Upper lobe of right lung (tissue), 1 donor: Measurements from ENCODE around the gene MORN2. TPM values are rescaled to one million over a fixed set of nuclear protein-coding genes. Genes with fewer than 3 reads are reported as not detected.

Source experiments
- ATAC-seq: fragments of 200-7000 bp; cut with Tn5 transposase; one replicate; pipeline ENCODE4 v1.9.1; 2020; ENCODE audit warnings: mild to moderate bottlenecking, moderate library complexity
- DNase-seq: peaks from one replicate; pipeline ENCODE4 v3.0.0-alpha.2; 2020
- H3K27ac ChIP-seq: fragments of 200-600 bp; one replicate; pipeline ENCODE4 v1.8.0; 2022
- H3K27me3 ChIP-seq: fragments of 200-600 bp; one replicate; pipeline ENCODE4 v1.8.0; 2022; ENCODE audit warnings: mild to moderate bottlenecking
- H3K36me3 ChIP-seq: fragments of 200-600 bp; one replicate; pipeline ENCODE4 v1.8.0; 2022
- H3K4me1 ChIP-seq: fragments of 200-600 bp; one replicate; pipeline ENCODE4 v1.8.0; 2022
- H3K4me3 ChIP-seq: fragments of 200-600 bp; one replicate; pipeline ENCODE4 v1.8.0; 2022; ENCODE audit warnings: mild to moderate bottlenecking
- H3K9me3 ChIP-seq: fragments of 200-600 bp; one replicate; pipeline ENCODE4 v1.8.0; 2022
- intact Hi-C: fragments of 100-400 bp; cut with DNase I; formaldehyde crosslinking; loops from one replicate; pipeline ENCODE4 v1.11.0; 2022
- total RNA-seq: library from RNA; stranded (reverse); fragmentation: NEBNext Ultra II Directional; extraction: Animal tissue kit (Norgen Biotek cat#: 25700); gene quantifications from one replicate; pipeline ENCODE4 v1.2.1, GENCODE V29; 2021
- TF ChIP-seq, protein P1 (sequence below): fragments of 200-600 bp; IDR thresholded peaks from one replicate; pipeline ENCODE4 v1.8.0; 2022; ENCODE audit warnings: antibody characterized with exemption
- donor health status: DM: no; HTN: yes; CAD: no; lungs with severe emphysema.

The MORN2 gene
- total RNA-seq, 1 donor from 2014 or later, result 6.4 TPM

DNA sequence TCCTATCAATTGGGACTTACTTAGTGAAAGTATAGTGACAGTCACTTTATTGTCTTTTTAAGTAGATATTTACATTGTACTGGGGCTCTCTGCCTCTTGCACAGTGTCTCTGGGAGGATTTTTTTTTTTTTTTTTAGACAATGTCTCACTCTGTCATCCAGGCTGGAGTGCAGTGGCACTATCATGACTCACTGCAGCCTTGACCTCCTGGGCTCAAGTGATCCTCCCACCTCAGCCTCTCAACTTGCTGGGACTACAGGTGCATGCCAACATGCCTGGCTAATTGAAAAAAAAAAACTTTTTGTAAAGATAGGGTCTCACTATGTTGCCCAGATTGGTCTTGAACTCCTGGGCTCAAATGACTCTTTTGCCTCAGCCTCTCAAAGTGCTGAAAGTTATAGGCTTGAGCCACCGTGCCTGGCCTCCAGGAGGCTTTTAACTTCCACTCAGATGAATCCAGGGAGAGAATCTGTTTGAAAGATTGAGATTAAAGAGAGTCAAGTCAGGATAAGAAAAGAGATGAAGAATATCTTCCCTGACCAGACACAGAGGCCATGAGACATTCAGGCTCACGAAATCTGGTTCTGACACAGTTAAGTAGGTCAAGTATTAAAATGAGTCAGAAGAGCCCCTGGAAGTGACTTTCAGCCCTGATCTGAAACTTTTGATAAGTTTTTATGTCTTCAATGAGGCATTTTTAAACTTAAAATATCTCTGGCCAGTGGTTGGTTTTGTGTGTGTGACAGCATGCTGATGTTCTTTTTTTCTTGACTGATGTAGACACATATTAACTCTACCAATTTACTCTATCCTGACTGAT lies 32.2 kb downstream of the MORN2 start:
- Histone ChIP-seq H3K36me3 (no peaks in the 10 kb centered on the region), H3K27me3 (no peaks in the 10 kb centered on the region), H3K4me3 (no peak overlapping the region), H3K27ac (no peak overlapping the region), H3K9me3 (no peaks in the 10 kb centered on the region), H3K4me1 (no peaks in the 10 kb centered on the region)
- DNase-seq (no peak), ATAC-seq (no peak)
- TF ChIP-seq, protein P1, sequence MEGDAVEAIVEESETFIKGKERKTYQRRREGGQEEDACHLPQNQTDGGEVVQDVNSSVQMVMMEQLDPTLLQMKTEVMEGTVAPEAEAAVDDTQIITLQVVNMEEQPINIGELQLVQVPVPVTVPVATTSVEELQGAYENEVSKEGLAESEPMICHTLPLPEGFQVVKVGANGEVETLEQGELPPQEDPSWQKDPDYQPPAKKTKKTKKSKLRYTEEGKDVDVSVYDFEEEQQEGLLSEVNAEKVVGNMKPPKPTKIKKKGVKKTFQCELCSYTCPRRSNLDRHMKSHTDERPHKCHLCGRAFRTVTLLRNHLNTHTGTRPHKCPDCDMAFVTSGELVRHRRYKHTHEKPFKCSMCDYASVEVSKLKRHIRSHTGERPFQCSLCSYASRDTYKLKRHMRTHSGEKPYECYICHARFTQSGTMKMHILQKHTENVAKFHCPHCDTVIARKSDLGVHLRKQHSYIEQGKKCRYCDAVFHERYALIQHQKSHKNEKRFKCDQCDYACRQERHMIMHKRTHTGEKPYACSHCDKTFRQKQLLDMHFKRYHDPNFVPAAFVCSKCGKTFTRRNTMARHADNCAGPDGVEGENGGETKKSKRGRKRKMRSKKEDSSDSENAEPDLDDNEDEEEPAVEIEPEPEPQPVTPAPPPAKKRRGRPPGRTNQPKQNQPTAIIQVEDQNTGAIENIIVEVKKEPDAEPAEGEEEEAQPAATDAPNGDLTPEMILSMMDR, result no peak
- intact Hi-C loops, result no loop called here

DNA sequence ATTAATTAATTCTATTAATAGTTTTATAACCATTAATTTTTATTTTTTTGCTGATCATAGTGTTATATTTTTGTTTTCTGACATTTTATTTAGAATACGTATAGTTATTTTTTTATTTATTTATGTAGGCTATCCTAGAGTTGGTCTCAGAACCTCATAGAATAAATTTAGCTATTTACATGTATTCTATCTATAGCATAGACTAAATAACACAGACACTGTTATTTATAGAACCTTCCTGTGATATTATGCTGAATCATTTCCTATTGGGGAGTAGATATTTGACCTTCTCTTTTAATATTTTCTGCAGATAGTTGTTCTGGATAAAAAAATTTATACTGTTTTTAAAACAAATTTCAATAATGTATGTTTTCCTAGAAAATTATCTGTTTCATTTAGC lies 34.1 kb downstream of the MORN2 start:
- H3K27me3 ChIP-seq, result no peaks in the 10 kb centered on the region
- intact Hi-C loops, result no loop called here
- ATAC-seq, result no peak

DNA sequence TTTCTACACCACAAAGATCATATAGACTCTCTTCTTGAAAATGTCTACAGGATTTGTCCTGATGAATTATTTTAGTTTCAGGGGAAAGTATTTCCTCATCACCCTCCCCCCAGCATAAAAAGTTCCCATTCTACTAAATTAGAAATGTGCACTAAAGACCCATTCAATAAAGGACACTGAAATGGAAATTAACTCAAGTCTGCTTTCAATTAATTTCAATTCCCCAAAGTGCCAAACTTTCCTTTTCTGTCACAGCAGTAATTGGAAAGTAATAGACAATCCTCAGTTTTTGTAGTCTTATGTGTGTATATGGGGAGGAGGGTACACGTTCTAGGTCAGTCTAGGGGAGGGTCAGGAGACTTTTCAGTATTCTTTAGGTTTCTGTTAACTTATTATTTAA lies 35.4 kb downstream of the MORN2 start:
- intact Hi-C loops, result no loop called here
- TF ChIP-seq, protein P1, result no peak
- no peak for ATAC-seq

More for the DNA sequence above, 34.1 kb downstream of the MORN2 start:
- Histone ChIP-seq H3K36me3 (no peaks in the 10 kb centered on the region), H3K4me3 (no peak overlapping the region), H3K27ac (no peak overlapping the region), H3K4me1 (no peaks in the 10 kb centered on the region), H3K9me3 (no peaks in the 10 kb centered on the region)
- no peak for DNase-seq
- TF ChIP-seq, protein P1, result no peak

DNA sequence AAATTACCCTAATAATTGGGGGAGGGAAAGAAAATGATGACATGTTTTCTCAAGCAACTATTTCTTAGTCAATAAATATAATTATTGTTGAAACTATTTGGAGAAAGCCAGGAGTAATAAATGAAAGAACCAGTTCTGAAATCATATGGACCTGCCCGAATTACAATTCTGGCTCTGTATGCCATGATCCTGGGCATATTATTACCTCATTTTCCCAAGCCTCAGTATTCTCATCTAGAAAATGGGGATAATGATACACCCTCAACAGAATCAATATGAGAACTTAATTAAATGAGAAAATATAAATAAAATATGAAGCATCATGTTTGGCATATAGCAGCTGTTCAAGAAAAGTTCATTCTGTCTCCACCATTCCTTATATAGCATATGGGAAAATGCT lies 36.8 kb downstream of the MORN2 start:
- ATAC-seq, result no peak
- H3K36me3 ChIP-seq, result no peaks in the 10 kb centered on the region
- no peaks in the 10 kb centered on the region for H3K4me1 ChIP-seq
- no peak overlapping the region for H3K4me3 ChIP-seq
- no peak for DNase-seq
- no peaks in the 10 kb centered on the region for H3K9me3 ChIP-seq
- TF ChIP-seq, protein P1, result no peak
- no peaks in the 10 kb centered on the region for H3K27me3 ChIP-seq
- intact Hi-C loops, result no loop called here
- no peak overlapping the region for H3K27ac ChIP-seq

More for the DNA sequence above, 35.4 kb downstream of the MORN2 start:
- no peaks in the 10 kb centered on the region for H3K27me3 ChIP-seq
- H3K9me3 ChIP-seq, result no peaks in the 10 kb centered on the region
- no peaks in the 10 kb centered on the region for H3K4me1 ChIP-seq
- DNase-seq, result no peak
- no peak overlapping the region for H3K4me3 ChIP-seq
- H3K36me3 ChIP-seq, result no peaks in the 10 kb centered on the region
- no peak overlapping the region for H3K27ac ChIP-seq

DNA sequence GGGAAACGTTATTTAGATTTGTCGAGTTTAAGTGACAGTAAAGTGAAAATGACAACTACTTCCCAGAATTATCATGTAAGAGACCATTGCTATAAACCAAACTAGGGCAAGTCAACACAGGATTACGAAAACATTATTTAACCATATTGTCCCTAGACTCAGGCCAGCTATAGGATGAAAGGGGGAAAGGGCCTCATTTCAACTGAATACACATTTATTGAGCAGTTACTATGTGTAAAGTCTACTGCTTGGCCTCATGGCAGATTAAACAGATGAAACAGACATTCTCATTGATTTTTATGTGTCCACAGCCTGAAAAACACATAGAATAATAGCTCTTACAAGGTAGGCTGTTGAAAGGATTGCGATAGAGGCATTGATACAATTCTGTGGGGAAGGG lies 46.6 kb downstream of the MORN2 start:
- TF ChIP-seq, protein P1, result no peak
- no peaks in the 10 kb centered on the region for H3K36me3 ChIP-seq
- intact Hi-C loops, result no loop called here
- H3K9me3 ChIP-seq, result no peaks in the 10 kb centered on the region
- H3K4me3 ChIP-seq, result no peak overlapping the region
- no peak for ATAC-seq
- no peaks in the 10 kb centered on the region for H3K27me3 ChIP-seq
- no peak for DNase-seq
- no peaks in the 10 kb centered on the region for H3K4me1 ChIP-seq
- H3K27ac ChIP-seq, result no peak overlapping the region
